NAMALWA (cell line): ENCODE measurements around the gene PTPRN2.

ENCODE experiments used
- DNase-seq: peaks from one replicate; pipeline ENCODE4 v3.0.0-alpha.2; 2015; ENCODE audit warnings: low spot score

PTPRN2 gene

DNA sequence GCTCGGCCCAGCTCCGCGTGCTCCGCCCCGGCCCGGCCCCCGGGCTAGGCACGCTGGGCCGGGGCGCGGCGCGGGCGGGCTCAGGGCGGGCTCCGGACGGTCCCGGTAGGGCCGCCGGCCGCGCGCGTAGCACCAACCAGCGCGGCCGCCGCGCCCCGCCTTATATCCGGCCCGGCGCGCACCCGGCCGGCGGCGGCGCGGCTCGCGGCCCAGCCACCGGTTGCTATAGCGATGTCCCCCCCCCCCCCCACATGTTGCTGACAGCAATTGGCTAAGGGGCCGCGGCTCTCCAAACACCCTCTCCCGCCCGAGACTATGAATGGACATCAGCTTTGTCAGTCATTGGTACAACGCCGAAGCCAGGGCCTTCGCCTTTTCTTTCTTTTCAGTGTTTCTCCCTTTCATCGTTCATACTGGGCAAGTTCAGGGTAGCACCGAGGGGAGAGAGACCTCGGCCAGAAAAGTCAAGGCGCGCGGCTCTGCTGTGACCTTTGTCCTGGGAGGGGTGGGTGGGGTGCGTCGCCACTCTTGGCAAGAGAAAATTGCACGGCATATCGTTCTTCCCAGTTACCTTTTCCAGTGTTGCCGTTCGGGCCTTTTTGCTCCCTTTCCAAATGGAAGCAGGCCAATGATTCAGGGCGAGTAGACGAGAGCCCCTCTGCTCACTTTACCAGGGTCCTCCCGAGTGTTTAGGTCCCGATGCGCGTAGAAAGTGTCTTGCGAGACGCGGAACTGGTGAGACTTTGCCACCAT is 896.6 kb downstream of the PTPRN2 start:
- no peak for DNase-seq

DNA sequence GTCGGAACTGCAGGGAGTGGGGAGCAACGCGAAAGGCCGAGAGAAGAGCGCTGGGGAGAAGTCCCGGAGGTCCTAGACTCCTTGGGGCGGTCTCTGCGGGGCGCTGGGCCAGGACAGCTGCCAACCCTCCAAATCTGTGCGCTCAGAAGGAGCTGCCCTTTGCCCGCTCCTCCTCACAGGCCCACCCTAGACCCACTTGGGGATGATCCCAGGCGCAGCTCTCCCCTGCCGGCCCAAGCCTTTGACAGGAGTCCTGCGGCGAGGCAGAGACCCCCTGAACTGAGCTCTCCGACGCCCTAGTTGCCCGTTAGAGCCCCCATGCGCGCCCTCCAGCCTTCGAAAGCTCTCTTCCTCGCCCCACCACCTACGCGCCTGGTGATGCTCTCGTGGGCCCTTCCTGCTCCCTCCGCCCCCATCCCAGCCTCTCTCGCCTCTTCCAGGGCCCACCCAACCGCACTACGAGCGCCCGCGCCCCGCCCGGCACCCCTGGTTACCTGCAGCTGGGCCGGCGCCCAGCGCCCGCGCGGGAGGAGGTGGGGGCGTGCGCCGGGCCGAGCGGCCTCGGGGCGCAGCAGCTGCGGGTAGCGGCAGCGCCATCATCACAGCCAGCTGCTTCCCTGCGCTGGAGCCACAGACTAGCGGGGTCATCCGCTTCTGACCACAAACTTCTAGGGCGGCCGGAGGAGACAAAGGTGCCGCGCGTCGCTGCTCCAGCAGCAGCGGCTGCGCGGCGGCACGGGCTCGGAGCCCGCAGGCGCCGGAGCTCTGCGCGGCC is 897.4 kb downstream of the PTPRN2 start:
- no peak for DNase-seq

DNA sequence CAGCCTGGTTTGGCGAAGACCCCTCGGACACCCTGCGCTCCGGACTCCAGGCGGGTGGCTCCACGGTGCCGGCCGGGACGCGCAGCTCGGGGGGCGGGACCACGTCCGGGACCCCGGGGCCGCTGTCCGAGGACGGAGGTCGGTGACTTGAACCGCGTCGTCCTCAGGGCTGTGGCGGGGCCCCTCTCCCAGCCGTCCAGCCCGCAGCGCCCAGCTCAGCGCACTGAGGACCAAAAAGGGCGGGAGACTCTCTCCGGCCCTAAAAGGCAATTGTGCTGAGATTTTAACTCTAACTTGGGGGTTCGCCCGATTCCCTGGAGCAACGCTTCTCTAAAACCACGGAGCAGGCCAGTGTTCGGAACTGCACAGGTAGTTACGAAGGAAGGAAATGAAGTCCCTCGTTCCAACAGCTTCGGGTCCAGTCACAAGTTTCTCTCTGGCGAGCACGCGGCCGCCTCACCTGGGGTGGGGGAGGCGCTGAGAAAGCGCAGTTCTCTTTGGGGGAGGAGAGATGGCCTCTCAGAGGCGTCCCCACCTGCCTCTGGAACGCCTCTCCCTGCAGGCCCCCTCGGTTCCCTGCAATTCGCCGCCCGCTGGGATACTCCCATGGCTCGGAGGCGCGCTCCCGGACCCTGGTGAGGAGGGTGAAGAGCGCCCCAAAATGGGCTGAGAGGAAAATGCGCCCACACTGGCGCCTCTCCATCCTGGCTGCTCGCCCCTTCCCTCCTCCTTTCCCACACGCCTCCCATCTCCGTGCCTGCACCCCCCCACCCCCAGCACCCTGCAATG is 898.2 kb downstream of the PTPRN2 start:
- DNase-seq, result no peak

DNA sequence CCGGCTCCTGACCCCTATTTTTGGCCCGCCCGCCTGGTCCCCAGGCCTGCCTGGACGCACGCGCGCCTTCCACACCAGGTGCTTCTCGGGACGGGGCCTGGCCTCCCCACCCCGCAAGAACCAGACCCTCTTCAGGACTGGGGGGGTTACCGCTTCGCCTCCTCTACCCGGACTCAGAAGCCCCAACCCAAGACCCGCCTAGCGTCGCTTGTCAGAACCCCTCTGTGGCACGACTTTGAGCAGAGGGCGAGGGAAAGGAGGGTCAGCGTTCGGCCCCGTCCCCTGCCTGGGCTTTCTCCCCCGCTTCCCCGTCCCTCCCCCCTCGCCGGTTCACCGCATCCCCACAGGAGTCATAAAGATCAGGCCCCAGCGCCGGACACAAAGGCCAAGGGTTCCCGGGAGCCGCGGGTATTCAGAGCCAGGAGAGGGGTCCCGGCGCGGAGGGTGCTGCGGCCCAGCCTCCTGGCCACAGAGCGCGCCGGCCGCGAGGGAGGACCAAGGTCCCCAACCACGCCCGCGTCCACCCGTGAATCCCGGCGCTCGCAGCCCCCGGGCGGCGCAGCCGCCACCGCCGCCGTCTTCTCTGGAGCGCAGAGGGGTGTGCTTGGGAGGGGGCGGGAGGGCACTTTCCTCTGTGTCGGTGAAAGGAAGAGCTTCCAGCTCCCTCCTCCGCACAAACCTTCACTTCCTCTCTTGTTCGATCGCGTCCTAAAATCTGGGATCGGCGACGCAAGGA is 898.9 kb downstream of the PTPRN2 start:
- DNase-seq, result no peak

DNA sequence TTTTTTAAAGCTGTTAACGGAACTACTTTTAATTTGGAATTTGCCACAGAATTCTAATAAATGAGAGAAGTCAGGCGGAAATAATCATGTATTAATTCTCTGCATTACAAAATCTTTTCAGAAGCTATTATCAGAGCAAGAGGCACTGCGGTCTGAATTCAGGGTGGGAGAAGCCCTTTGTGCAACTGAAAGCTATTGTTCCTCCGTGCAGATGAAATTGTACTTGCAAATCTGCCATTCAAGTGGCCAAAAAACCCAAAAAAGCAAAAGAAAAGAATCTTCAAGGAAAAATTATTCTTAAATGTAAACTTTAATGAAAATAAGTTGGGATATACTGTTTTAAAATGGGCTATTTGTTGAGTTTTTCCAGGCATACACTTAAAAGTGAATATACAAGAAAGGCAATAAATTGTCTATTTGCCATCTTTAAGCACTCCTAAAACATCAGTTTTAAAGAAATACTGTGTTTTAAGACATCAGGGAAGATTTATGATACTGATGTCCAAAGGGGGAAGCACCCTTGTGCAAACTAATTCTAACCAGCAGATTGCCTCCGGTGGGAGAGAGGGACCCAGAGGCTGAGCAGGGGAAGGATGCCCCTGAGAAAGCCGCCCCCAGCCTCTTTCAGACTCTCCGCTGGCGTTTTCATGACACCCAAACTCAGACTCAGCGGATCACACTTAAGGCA is 899.6 kb downstream of the PTPRN2 start:
- no peak for DNase-seq

DNA sequence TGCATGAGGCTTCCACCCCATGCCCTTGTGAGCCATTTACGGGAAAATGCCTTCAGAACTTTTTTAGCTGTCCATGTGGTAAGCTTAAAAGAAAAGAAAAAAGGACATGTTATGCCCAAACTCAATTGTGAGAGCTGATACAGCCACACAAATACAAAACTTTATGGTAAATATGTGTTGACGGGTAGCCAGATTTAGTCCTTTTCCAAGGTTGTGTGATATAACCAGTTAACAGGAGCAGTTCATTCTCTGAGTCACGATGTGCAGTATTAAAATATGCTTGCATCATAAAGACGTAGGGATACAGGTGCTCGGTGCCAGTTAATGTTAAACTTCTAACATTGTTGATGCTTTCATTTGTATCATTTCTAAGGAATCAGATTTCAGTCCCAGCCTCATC is 900.5 kb downstream of the PTPRN2 start:
- no peak for DNase-seq

DNA sequence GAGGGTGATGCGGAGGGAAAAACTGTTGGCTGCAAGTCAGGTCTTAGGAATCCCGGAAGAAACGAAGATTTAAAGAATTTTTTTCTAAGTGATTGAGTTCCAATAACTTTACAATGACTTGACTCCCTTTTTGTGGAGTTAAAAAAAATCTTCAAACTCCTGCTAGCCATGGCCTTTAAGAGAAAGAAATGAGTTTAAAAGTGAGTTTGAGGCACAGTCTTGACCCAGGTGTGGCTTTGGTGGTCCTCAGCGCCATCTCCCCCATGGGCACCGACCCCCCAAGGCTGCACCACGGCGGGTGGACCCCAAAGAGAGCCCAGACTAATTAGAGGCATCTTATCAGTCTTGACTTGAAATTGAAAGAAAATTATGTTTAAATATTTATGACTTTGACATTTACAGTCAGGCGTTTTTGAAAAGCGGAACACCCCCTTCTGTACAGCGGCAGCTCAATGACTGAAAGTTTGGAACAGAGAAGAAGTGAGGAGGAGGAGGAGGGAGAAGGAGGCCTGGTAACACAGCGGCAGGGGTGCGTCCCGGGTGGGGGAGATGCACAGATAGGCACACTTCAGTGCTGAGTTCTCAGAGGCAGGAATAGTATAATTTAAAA is 901.2 kb downstream of the PTPRN2 start:
- DNase-seq, result no peak

DNA sequence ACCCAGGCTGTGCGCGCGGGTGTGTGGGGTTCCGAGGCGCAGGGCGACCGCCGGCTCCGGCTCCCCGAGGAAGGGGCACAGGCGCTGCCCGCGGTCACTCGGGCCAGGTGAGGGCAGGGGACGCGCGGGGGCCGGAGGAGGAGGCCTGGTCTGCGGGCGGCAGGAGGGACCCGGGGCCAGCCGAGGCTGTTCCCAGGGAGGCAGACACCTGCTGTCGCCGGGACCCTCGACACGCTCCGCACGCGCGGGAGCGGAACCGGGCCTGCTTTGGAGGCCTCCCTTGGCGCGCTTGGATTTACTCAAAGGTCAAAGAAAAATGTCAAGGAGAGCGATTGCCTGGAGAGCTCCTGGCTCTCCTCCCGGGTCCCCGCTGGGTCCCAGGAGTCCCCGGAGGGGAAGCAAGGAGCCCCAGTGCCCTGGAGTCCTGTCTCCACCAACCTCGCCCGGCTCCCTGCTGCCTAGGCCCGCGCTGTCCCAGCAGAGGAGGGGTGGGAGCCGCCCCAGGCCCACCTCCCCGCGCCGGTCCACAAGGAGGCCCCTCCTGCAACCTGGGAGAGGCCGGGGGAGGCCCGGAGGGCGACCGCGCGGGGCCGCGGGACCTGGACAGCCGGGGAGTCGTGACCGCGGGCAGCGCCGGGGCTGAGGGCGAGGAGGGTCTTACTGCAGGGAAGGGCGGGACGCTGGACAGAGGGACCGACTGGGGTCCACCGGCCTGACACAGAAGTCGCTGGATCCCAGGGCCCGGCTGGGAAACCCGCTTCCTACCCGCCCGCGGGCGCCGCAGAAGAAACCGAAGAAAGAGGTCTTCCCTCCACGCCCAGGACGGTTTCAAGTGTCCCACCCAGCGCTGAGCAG is 902.0 kb downstream of the PTPRN2 start:
- no peak for DNase-seq

DNA sequence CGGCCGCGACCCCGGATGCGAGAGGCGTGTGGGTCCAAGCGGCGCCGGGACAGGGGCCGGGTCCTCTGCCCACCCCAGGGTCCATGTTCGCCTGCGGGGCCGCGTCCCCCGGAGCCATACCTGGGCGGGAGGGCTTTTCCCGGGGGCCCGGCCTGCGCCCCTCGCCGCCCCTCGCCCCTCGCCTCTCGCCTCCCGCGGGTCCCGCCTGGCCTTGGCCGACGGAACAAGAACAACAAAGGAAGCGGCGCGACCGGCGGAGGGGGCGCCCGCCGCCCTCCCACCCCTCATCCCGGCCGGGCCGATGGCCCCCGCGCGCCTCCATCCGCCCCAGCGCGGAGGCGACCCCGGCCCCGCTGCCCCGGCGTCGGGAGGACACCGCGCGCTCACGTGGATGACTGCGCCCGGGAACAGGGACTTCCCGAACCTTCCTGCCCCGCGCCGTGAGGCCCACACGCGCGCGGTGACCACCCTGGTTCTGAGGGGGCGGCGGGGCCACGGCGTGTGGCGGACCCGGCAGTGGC is 902.7 kb downstream of the PTPRN2 start:
- DNase-seq, result no peak

DNA sequence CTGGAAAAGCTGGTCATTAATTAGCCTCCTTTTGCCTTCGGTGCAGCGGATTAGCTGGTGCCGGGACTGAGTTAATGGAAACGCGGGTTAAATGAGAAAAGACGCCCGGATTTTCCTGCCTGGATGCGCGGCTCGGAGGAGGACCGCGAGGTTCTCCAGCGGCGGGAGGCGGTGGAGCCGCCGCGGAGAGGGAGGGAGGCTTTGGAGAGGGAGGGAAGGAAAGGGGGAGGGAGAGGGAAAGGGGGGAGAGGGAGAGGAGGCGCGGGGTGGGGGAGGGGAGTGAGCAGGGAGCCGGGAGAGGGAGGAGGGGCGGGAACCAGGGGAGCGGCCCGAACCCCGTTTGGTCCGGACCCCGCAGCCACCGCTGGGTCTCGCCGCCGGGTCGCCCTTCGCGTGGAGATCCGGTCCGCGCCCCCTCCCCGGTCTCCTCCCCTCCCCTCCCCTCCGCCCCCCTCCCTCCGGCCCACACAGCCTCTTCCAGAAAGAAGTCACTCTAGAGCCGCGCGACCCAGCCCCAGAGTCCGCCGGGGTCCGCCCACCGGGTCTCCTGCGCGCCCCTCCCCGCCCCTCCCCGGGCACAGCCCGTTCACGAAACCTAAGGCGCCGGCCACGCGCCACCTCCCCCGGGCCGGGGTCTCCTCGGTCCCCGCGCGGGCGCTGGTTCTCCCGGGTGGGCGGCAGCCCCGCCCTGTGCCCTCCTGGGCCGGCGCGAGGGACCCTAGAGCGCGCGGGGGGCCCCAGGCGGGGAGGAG is 903.3 kb downstream of the PTPRN2 start:
- DNase-seq, result no peak

DNA sequence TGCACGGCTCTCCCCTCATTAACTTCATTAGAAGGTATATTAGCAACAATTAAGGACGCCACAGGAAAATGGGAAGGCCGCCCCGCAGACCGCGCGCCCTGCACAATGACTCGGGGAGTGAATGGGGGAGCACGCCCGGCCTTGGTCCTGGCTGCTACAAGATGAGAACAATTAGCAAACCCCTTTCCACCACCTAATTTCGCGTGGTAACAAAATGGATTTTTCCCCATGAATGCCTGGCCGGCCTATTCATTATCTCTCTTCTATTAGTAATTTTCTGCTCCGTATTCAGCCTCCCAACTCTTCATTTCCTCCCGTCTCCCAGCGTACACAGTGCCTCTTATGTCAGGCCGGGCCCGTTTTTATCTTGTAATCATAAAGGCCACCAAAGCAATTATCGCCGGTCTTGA is 903.9 kb downstream of the PTPRN2 start:
- DNase-seq, result no peak

DNA sequence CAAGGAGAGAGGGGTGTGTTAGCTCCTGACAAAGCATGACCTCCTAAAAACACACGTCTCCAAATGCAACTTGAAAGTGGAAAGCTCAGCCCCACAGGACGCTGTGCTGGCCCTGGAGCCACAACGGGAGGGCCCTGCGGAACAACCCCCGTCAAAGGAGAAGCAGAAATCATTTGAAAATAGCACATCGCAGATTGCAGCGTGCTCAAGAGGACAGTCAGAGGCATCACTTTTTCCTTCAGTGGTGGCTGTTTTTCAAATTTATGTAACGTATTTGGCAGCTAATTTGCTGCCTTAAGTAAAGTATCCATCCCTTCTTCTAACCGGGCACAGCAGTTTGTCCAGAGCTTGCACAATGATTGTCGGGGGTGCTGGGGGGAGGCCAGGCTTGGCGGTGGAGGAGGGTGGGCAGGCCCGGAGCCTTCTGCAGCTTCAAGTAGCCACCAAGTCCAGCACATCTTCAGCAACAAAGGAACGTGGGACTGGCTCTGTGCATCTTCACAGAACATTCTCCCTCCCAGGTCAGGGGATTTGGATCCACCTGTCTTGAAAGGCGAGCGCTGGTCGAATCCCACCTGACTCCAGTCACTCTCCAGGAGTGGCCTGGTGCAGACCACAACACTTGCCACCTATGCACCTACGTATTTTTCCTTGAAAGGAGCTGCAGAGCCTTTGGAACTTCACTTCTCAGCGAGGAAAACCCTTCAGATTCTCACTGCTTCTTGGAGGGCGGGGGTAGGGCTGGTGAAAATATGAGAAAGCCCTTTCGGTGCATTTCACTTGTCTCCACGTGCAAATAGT is 904.5 kb downstream of the PTPRN2 start:
- DNase-seq, result no peak

DNA sequence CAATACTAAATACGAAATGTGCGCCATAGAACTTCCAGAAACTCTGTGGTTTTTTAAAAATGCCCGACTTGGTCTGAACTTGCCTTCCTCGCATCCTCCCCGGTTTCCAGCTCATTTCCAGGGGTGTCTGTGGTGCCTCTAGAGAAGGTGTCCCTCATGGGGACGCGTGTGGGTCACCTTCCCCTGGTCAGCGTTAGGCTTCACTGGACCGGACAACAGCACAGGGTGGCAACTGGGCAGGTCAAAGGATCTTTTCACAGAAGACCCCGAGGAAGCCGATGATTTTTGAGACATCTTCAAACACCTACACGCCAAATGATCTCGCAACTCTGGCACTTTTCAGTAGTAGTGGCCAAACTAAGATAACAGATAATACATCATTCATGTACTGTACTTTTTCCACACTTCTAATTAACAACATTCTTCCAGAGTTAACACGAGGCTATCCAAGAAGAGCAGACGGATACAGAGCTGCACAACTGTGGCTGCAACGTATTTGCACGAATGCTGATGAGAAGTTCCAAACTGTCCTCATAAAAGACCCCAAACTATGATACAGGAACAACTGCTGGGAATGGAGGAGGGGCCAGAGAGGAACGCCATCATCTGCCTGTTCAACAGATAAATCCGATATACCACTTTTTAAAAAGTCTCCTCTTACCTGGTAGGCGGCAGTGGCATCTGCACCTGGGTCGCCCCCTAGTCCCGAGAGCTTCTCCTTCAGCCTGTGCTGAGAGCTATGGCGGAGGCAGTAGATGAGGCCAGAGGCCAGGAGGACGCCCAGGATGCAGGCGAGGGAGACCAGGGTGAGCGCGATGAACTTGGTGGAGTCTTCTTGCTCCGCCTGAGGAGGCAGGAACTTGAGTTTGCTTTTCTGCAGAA is 905.3 kb downstream of the PTPRN2 start:
- no peak for DNase-seq

DNA sequence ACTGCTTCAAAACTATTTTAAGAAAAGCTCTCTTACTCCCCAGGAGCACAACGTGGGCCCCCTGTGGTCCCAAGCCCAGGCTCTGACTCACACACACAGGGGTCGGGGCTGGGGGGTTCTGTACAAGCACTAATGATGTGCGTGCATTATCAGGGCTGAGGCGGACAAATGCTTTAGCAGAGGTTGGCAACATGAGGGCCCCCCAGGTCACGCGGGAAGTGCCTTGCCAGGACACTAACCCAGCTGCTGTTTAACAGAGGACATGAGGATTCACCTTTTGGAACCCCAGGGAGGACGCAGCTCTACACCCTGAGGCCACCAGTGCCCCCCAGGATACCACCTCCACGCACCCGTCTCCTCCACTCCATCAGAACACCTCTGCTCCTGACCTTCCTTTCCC is 908.0 kb downstream of the PTPRN2 start:
- no peak for DNase-seq

DNA sequence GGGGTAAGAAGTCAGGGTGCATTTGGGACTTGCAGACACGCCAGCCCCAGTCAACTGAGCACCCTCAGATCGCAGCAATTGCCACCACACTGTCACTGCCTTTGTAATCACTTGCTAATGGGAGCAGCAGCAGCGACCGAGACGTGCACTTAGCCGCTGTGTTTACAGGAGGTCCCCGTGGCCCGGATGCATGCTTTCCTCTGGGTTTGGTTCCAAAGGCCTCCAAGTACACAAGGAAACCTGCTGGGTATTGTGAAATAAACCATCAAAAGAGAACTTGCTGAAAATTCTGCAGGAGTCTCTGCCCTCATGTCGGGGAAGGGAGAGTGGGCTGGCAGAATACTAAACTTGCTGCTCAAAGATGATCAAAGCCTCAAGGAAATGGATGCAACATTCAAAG is 909.1 kb downstream of the PTPRN2 start:
- no peak for DNase-seq

DNA sequence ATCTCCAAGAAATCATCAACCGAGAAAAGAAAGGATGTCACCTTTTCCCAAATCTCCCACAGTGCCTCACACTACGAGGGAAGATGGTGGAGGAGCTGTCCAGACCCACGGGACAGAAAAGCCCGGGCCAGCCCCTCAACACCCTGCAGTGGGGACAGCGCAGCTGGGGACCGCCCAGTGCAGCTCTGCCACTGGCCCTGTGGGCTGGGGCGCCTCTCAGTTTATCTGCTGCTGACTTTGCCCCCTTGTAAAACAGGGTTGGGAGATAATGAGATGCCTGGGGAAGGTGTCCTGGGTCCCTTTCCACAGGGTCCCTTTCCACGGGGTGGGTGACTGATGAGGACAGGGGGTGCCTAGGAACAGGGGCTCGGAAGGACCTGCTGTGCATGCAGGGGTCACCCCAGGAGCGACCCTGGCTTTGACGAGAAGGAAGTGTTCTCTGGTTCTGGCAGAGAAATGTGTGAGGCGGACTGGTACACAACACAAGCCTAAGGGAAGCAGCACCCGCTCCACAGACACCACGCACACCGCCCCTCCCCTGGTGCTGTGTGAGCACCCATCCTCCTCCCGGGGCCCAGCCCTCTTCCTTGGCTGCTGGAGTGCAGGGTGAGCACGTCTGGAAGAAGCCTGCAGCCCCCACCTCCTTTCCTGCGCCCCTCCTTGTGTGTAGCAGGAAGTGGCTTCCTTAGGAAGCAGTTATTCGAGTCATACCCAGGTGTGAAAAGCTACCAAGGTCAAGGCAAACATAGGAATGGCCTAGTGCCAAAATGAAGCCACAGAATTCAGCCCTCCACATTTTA is 911.0 kb downstream of the PTPRN2 start:
- DNase-seq, result no peak
